RWPE2 (cell line): Measurements from ENCODE around the gene ST6GAL2.

Experiments used
- ATAC-seq: fragments of 200-7000 bp; cut with Tn5 transposase; 3 replicates; pipeline ENCODE4 v1.9.1; 2021; ENCODE audit warnings: low read depth
- DNase-seq: peaks from one replicate; pipeline ENCODE4 v3.0.0-alpha.2; 2020; ENCODE audit warnings: low spot score
- H3K27ac ChIP-seq: fragments of 450-650 bp; 2 replicates; pipeline ENCODE4 v1.5.1; 2017; ENCODE audit warnings: mild to moderate bottlenecking; ENCODE audit not compliant: poor library complexity, severe bottlenecking
- H3K27me3 ChIP-seq: fragments of 250-450 bp; sonication (Bioruptor Pico); 2 replicates; pipeline ENCODE4 v1.5.1; 2021; ENCODE audit warnings: mild to moderate bottlenecking, moderate library complexity; ENCODE audit not compliant: insufficient read depth, poor library complexity, severe bottlenecking
- H3K36me3 ChIP-seq: fragments of 250-450 bp; sonication (Bioruptor Pico); 2 replicates; pipeline ENCODE4 v1.5.1; 2020; ENCODE audit warnings: low read depth, mild to moderate bottlenecking, moderate library complexity
- H3K4me1 ChIP-seq: fragments of 250-450 bp; sonication (Bioruptor Pico); 2 replicates; pipeline ENCODE4 v1.5.1; 2021; ENCODE audit warnings: mild to moderate bottlenecking, moderate library complexity; ENCODE audit not compliant: insufficient read depth, poor library complexity, severe bottlenecking
- H3K4me3 ChIP-seq: fragments of 250-450 bp; sonication (Bioruptor Pico); 2 replicates; pipeline ENCODE4 v1.5.1; 2021; ENCODE audit warnings: mild to moderate bottlenecking, moderate library complexity; ENCODE audit not compliant: severe bottlenecking
- H3K9me3 ChIP-seq: fragments of 250-450 bp; sonication (Bioruptor Pico); 2 replicates; pipeline ENCODE4 v1.5.1; 2021; ENCODE audit warnings: mild to moderate bottlenecking, moderate library complexity; ENCODE audit not compliant: severe bottlenecking
- TF ChIP-seq, protein P1 (sequence below): fragments of 450-650 bp; IDR thresholded peaks from one replicate; pipeline ENCODE4 v1.5.1; 2017; ENCODE audit warnings: mild to moderate bottlenecking, moderate library complexity; ENCODE audit not compliant: poor library complexity, severe bottlenecking

Gene ST6GAL2

DNA sequence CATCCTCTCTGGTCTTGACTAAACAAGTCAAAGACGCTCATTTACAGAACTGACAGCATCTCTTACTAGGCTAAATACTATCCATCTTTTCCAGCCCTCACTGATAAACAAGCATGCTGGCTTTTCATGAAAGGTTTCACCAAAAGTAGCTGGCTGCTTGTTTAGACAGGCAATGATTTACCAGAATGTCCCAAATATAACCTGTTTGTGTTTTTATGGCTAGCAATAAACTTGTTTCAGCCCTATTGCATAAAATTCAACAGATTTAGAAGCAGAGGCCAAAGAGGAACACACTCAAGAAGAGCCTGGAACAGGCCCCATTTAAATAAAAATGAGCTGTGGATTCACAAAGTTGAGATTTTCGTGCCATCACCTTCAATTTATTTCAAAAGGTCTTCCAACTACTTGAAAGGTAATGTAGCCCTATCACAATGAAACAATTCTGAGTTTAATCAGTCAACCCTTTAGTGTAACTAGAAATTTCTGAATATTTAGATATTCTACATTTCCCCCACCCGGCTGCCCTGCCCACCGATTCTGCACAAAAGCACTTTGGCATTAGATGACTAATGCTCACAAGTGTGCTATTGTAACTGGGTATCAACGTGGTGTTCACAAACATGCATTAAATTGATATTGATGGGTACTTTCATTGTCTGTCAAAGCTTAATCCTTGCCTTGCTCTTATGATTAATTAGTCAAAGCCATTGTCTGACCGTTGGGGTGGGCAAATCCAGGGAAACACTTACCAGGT lies 54.0 kb downstream of the ST6GAL2 start:
- ATAC-seq = no peak
- H3K36me3 ChIP-seq = no peaks in the 10 kb centered on the region
- H3K4me3 ChIP-seq = no peak overlapping the region
- no peak for DNase-seq
- peaks cover 20% of the 10 kb centered on the region for H3K27me3 ChIP-seq
- no peaks in the 10 kb centered on the region for H3K9me3 ChIP-seq
- H3K27ac ChIP-seq = no peak overlapping the region
- TF ChIP-seq, protein P1, sequence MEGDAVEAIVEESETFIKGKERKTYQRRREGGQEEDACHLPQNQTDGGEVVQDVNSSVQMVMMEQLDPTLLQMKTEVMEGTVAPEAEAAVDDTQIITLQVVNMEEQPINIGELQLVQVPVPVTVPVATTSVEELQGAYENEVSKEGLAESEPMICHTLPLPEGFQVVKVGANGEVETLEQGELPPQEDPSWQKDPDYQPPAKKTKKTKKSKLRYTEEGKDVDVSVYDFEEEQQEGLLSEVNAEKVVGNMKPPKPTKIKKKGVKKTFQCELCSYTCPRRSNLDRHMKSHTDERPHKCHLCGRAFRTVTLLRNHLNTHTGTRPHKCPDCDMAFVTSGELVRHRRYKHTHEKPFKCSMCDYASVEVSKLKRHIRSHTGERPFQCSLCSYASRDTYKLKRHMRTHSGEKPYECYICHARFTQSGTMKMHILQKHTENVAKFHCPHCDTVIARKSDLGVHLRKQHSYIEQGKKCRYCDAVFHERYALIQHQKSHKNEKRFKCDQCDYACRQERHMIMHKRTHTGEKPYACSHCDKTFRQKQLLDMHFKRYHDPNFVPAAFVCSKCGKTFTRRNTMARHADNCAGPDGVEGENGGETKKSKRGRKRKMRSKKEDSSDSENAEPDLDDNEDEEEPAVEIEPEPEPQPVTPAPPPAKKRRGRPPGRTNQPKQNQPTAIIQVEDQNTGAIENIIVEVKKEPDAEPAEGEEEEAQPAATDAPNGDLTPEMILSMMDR = no peak
- no peaks in the 10 kb centered on the region for H3K4me1 ChIP-seq

GRCh38 chr2:106831241-106831640 lies 54.7 kb downstream of the ST6GAL2 start:
- no peaks in the 10 kb centered on the region for H3K4me1 ChIP-seq
- DNase-seq = no peak
- H3K27me3 ChIP-seq = peaks cover 20% of the 10 kb centered on the region
- no peak overlapping the region for H3K27ac ChIP-seq
- H3K36me3 ChIP-seq = no peaks in the 10 kb centered on the region
- no peak for ATAC-seq
- no peaks in the 10 kb centered on the region for H3K9me3 ChIP-seq
- H3K4me3 ChIP-seq = no peak overlapping the region
- TF ChIP-seq, protein P1 = no peak

- TF ChIP-seq, protein P1 = no peak
- ATAC-seq (no peak), DNase-seq (no peak)
- Histone ChIP-seq H3K27me3 (peaks cover 14% of the 10 kb centered on the region), H3K9me3 (no peaks in the 10 kb centered on the region), H3K36me3 (no peaks in the 10 kb centered on the region), H3K4me1 (no peaks in the 10 kb centered on the region), H3K27ac (no peak overlapping the region), H3K4me3 (no peak overlapping the region)
These were observed 55.8 kb downstream of the ST6GAL2 start for GRCh38 chr2:106830191-106830590.

- TF ChIP-seq, protein P1 = no peak
- no peak for ATAC-seq
- Histone ChIP-seq H3K9me3 (no peaks in the 10 kb centered on the region), H3K4me3 (no peak overlapping the region), H3K27me3 (no peaks in the 10 kb centered on the region), H3K4me1 (no peaks in the 10 kb centered on the region), H3K36me3 (no peaks in the 10 kb centered on the region), H3K27ac (no peak overlapping the region)
- DNase-seq = no peak
These were observed 57.8 kb downstream of the ST6GAL2 start for GRCh38 chr2:106828119-106828518.

DNA sequence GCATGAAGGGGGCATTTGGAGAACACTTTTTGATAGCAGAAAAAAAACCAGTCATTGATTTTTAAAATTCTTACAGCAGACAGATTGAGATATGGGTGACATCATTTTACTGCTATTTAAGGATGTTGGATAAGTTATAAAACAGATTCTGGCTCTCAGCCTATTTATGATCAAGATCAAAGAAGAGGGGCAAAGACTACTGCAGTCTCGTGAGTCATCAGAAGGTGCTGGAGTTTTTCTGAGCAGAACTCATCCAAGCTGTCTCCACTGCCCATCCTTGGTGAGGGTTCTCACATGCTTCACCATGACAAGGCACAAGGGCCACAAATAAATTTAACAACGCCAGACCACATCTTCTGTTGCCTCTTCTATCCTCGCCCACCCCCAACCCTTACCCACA lies 58.8 kb downstream of the ST6GAL2 start:
- no peaks in the 10 kb centered on the region for H3K27me3 ChIP-seq
- ATAC-seq = no peak
- H3K4me3 ChIP-seq = no peak overlapping the region
- H3K9me3 ChIP-seq = no peaks in the 10 kb centered on the region
- TF ChIP-seq, protein P1 = no peak
- H3K4me1 ChIP-seq = no peaks in the 10 kb centered on the region
- H3K36me3 ChIP-seq = no peaks in the 10 kb centered on the region
- no peak for DNase-seq
- no peak overlapping the region for H3K27ac ChIP-seq
